DND-41 (cell line): ENCODE results near the gene TMEM250.

ENCODE experiments used
- ATAC-seq: fragments of 200-7000 bp; cut with Tn5 transposase; 3 replicates; pipeline ENCODE4 v1.9.1; 2021; ENCODE audit warnings: low read depth; ENCODE audit not compliant: insufficient read depth
- DNase-seq: peaks from one replicate; pipeline ENCODE4 v3.0.0-alpha.2; 2020
- H2AFZ ChIP-seq: 2 replicates; pipeline ENCODE4 v1.6.0; 2012; ENCODE audit warnings: low read depth, low read length
- H3K27ac ChIP-seq: 2 replicates; pipeline ENCODE4 v1.5.1; 2012; ENCODE audit warnings: low read length, inconsistent platforms
- H3K27me3 ChIP-seq: fragments of 200-600 bp; sonication (generic); 2 replicates; pipeline ENCODE4 v1.6.0; 2012; ENCODE audit warnings: low read length, mild to moderate bottlenecking, inconsistent platforms; ENCODE audit not compliant: insufficient read depth, poor library complexity
- H3K36me3 ChIP-seq: 2 replicates; pipeline ENCODE4 v1.5.1; 2012; ENCODE audit warnings: low read length, inconsistent platforms; ENCODE audit not compliant: insufficient read depth
- H3K4me1 ChIP-seq: 2 replicates; pipeline ENCODE4 v1.5.1; 2012; ENCODE audit warnings: mild to moderate bottlenecking, low read length; ENCODE audit not compliant: insufficient read depth
- H3K4me2 ChIP-seq: 2 replicates; pipeline ENCODE4 v1.6.0; 2012; ENCODE audit warnings: mild to moderate bottlenecking, moderate library complexity, low read length, inconsistent platforms; ENCODE audit not compliant: insufficient read depth
- H3K4me3 ChIP-seq, 2 experiments: fragments of 200-600 bp in 1 of 2; shearing (Covaris generic) in 1 of 2; 2 replicates each; pipeline ENCODE4 v1.5.1; 2012 to 2016; ENCODE audit warnings: inconsistent platforms in 2 of 2, low read length in 2 of 2, mild to moderate bottlenecking in 2 of 2, low read depth in 1 of 2, moderate library complexity in 1 of 2
- H3K79me2 ChIP-seq: 2 replicates; pipeline ENCODE4 v1.6.0; 2012; ENCODE audit warnings: low read length, inconsistent platforms; ENCODE audit not compliant: insufficient read depth
- H3K9ac ChIP-seq: 2 replicates; pipeline ENCODE4 v1.6.0; 2012; ENCODE audit warnings: low read depth, mild to moderate bottlenecking, inconsistent platforms, low read length, moderate library complexity
- H3K9me3 ChIP-seq: 2 replicates; pipeline ENCODE4 v1.5.1; 2012; ENCODE audit warnings: low read length, moderate library complexity, mild to moderate bottlenecking, inconsistent platforms; ENCODE audit not compliant: insufficient read depth, severe bottlenecking
- H4K20me1 ChIP-seq: 2 replicates; pipeline ENCODE4 v1.6.0; 2012; ENCODE audit warnings: low read length; ENCODE audit not compliant: insufficient read depth
- EZH2 ChIP-seq: IDR thresholded peaks from 3 replicates; pipeline ENCODE4 v1.6.1; 2012; ENCODE audit warnings: borderline replicate concordance, low read depth, mild to moderate bottlenecking, moderate library complexity, low read length, inconsistent platforms; ENCODE audit not compliant: severe bottlenecking
- TF ChIP-seq, protein P1 (sequence below): IDR thresholded peaks from 2 replicates; pipeline ENCODE4 v1.5.1; 2012; ENCODE audit warnings: borderline replicate concordance, low read length, moderate library complexity, mild to moderate bottlenecking; ENCODE audit not compliant: poor library complexity, severe bottlenecking; ENCODE audit errors: extremely low read depth

TMEM250 gene

DNA sequence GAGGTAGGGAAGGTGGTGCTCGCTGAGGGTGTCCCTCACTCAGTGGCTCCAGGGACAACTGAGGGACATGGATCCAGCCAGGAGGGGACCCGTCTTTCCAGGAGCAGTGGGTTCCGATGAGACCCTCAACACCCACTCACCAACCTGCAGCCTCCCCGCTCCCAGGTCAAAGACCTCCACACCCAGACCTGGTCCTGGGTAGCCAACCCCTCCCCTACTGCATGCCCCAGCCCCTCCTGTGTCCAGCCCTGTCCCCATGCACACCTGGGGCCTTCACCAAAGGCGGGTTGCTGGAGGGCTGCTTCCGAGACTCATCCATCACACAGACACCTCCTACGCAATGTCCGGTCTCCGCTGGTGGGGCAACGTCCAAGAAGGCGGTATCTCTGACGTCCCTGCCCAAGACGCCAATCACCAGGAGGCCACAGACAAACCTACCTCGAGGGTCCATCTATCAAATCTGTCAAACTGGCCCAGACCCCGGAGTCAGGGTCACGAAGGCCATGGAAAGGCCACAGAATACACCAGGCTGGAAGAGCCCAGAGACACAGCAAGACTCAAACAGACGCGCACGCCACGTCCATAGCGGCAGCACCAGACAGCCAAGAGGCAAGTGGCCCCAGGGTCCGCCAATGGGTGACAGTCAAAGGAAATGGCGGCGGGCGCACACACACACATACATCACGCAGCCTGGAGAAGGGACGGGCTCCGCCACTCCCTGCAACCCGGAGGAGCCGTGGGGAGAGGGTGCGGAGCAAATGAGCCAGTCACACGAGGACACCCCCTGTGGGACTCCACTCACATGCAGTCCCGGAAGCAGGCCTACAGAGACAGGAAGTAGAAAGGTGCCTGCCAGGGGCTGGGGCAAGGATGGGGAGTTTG is 34.4 kb downstream of the TMEM250 start:
- TF ChIP-seq, protein P1, sequence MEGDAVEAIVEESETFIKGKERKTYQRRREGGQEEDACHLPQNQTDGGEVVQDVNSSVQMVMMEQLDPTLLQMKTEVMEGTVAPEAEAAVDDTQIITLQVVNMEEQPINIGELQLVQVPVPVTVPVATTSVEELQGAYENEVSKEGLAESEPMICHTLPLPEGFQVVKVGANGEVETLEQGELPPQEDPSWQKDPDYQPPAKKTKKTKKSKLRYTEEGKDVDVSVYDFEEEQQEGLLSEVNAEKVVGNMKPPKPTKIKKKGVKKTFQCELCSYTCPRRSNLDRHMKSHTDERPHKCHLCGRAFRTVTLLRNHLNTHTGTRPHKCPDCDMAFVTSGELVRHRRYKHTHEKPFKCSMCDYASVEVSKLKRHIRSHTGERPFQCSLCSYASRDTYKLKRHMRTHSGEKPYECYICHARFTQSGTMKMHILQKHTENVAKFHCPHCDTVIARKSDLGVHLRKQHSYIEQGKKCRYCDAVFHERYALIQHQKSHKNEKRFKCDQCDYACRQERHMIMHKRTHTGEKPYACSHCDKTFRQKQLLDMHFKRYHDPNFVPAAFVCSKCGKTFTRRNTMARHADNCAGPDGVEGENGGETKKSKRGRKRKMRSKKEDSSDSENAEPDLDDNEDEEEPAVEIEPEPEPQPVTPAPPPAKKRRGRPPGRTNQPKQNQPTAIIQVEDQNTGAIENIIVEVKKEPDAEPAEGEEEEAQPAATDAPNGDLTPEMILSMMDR, result no peak
- TF ChIP-seq EZH2, result no peak
- peaks cover 7% of the 10 kb centered on the region; the same call in 1 of the 2 replicates for H3K4me1 ChIP-seq
- no peak overlapping the region for H3K4me2 ChIP-seq
- H2AFZ ChIP-seq, result no peak overlapping the region
- H3K79me2 ChIP-seq, result no peaks in the 10 kb centered on the region
- H4K20me1 ChIP-seq, result no peaks in the 10 kb centered on the region; the same call in 1 of the 2 replicates
- H3K4me3 ChIP-seq, result no peak overlapping the region
- H3K36me3 ChIP-seq, result no peaks in the 10 kb centered on the region
- H3K9me3 ChIP-seq, result no peaks in the 10 kb centered on the region
- no peak overlapping the region for H3K27ac ChIP-seq
- no peak for ATAC-seq
- DNase-seq, result no peak
- peaks cover 10% of the 10 kb centered on the region for H3K27me3 ChIP-seq
- no peak overlapping the region for H3K9ac ChIP-seq

DNA sequence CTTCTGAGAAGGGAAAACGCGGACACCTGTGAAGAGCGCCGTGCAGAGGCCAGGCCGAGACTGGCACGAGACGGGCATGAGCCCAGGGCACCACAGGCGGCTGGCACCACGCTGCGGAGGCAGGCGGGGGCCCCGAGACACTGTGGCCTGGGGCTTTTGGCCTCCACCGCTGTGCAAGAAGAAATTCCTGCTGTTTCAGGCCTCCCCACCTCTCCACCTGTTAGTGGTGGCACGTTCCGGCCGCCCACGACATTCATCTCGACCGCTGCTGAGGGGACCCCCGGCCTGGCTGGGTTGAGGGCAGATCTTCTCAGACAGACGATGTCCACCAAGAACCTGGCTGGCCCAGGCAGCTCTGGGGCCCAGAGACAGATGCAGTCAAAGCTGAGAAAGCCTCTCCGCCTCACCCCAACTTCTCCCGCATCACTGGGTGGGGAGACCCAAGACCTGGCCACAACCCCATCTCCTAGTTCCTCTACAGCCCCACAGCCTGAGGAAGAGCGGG is 35.1 kb downstream of the TMEM250 start:
- H2AFZ ChIP-seq, result no peak overlapping the region
- ATAC-seq (no peak), DNase-seq (no peak)
- no peak overlapping the region for H3K4me2 ChIP-seq
- no peaks in the 10 kb centered on the region for H3K36me3 ChIP-seq
- H3K79me2 ChIP-seq, result no peaks in the 10 kb centered on the region
- peaks cover 5% of the 10 kb centered on the region for H3K27me3 ChIP-seq
- H3K9ac ChIP-seq, result no peak overlapping the region
- no peak overlapping the region for H3K4me3 ChIP-seq
- no peak overlapping the region for H3K27ac ChIP-seq
- H4K20me1 ChIP-seq, result peaks cover under 1% of the 10 kb centered on the region; the same call in 1 of the 2 replicates
- TF ChIP-seq, protein P1, result no peak
- TF ChIP-seq EZH2, result no peak
- no peaks in the 10 kb centered on the region for H3K9me3 ChIP-seq
- peaks cover 4% of the 10 kb centered on the region; the same call in 1 of the 2 replicates for H3K4me1 ChIP-seq

DNA sequence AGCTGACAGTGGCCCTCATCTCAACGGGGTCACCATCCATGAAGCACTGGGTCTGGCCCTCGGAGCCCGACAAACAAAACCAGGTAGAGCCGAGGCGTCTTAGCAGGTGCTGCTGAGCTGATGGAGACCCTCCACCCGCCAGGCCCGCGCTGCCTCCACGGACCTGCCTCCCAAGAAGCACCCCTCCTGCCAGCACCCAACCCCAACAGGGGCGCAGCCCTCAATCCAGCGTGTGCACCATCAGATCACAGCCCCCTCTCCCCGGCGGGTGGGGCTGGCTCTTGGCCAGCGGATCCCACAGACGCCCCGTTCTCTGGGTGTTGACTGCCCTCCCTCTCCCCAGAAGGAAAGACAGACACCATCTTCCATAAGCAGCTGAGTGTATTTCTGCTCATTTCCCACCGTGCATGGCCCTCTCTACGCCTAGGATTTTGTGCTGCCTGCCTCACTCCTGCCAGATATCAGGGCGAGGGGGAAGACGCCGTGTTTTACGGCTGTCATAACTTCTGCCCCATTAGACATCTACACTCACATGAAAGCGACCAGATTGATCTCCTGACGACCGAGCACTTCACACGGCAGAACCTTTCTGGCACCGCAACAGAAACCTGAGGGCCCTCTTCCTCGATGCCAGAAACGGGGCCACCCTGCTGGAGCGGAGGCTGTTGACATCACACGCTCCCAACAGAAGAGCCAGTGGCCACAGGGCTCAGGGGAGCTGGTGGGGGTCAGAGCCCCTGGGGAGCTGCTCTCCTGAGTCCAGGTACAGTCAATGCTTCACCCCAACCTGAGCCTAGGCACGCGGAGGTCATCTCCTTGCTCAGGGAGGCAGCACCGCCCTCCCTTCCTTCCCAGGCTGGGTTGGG is 35.9 kb downstream of the TMEM250 start:
- Histone ChIP-seq H2AFZ (no peak overlapping the region), H3K79me2 (no peaks in the 10 kb centered on the region), H3K27me3 (no peaks in the 10 kb centered on the region), H3K27ac (no peak overlapping the region), H4K20me1 (0 out of 2 replicates have a peak, but pooled peaks cover 4% of the 10 kb centered on the region), H3K9ac (no peak overlapping the region), H3K4me3 (no peak overlapping the region), H3K4me1 (no peaks in the 10 kb centered on the region), H3K4me2 (no peak overlapping the region), H3K36me3 (no peaks in the 10 kb centered on the region), H3K9me3 (no peaks in the 10 kb centered on the region)
- ATAC-seq (no peak), DNase-seq (no peak)
- no peak for TF ChIP-seq EZH2
- TF ChIP-seq, protein P1, result no peak
